Fibroblast of villous mesenchyme (primary cell): ENCODE data around the gene MAN1C1. TPM values are rescaled to one million over a fixed set of nuclear protein-coding genes. Genes with fewer than 3 reads are reported as not detected.
A peak's percentile ranks its signal among the peaks of the same experiment; 100 is the strongest.

Experiments used
- DNase-seq: peaks from one replicate; pipeline ENCODE4 v3.0.0-alpha.2; 2010; ENCODE audit warnings: low read depth
- H3K4me3 ChIP-seq: 2 replicates; pipeline ENCODE4 v1.5.1; 2011; ENCODE audit warnings: low read depth, mild to moderate bottlenecking, low read length
- total RNA-seq: library from RNA; depleted of rRNA; stranded (reverse); fragments of >200 nt; gene quantifications from 2 replicates; pipeline ENCODE4 v1.2.3, GENCODE V29; 2012
- TF ChIP-seq, protein P1 (sequence below): IDR thresholded peaks from 2 replicates; pipeline ENCODE4 v1.5.1; 2012; ENCODE audit warnings: low read depth, mild to moderate bottlenecking, low read length; ENCODE audit not compliant: insufficient read depth

MAN1C1 gene
- total RNA-seq, 1 donor, result 5.2 TPM

DNA sequence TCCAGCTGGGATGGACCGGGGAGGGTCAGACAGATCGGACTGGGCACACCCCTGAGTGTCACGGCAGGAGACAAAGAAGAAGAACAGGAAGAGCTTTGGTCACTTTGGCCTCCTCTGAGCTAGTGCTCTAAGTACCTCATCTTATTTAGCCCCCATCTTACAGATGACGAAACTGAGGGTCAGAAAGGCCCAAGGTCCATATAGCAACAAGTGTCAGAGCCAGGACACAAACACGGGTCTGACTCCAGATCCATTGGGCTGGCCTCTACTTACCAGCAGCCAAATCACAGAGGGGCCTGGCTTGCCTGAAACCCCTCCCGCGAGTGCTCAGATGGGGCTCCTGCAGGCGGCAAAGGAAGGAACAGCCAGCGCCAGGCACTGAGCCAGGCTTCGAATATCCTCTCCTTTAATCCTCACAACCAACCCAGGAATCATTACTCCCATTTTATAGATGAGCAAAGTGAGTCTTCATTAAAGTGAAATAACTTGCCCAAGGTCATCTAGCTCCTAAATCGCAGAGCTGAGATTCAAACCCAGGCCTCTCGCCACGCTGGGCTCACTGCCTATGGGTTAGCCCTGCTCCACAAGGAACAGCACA is 157.7 kb downstream of the MAN1C1 start:
- no peak overlapping the region for H3K4me3 ChIP-seq
- TF ChIP-seq, protein P1, sequence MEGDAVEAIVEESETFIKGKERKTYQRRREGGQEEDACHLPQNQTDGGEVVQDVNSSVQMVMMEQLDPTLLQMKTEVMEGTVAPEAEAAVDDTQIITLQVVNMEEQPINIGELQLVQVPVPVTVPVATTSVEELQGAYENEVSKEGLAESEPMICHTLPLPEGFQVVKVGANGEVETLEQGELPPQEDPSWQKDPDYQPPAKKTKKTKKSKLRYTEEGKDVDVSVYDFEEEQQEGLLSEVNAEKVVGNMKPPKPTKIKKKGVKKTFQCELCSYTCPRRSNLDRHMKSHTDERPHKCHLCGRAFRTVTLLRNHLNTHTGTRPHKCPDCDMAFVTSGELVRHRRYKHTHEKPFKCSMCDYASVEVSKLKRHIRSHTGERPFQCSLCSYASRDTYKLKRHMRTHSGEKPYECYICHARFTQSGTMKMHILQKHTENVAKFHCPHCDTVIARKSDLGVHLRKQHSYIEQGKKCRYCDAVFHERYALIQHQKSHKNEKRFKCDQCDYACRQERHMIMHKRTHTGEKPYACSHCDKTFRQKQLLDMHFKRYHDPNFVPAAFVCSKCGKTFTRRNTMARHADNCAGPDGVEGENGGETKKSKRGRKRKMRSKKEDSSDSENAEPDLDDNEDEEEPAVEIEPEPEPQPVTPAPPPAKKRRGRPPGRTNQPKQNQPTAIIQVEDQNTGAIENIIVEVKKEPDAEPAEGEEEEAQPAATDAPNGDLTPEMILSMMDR, result no peak
- no peak for DNase-seq

DNA sequence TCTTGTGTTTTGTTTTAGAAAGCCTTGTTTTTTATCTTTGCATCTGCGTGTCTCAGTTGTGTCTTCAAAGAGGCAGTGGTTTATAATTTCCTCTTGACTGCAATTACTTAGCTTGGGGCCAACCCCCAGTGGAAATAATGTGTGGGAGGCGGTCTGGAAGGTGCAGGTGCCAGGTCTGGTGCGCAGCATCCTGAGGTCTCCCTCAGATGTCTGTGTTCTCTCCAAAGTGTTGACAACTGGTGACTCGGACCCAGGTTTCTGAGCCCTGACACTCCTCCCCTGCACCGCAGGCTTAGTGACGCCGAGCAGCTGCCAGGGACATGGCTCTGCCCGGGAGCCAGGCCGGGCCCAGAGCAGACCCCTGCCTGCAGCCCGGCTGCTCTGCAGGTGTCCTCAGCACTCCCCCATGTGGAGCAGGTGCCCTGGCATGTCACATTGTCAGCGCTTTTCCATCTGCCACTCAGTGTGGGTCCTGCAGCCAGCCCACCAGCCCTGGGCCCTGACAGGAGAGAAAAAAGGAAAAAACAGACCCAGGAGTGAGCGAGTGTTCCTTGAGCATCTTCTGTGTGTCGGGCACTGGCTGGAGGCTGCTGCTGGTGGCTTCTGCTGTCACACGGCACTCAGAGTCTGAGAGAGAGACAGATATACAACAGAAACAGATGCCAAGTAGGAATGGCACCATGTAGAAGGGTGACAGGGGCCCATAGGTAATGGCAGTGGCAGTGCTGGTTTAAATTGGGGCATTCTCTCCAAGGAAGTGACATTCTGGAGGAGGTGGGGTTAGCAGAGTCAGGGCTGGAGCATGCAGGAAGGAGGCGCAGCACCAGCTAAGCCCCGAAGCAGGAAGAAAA is 158.6 kb downstream of the MAN1C1 start:
- TF ChIP-seq, protein P1, result no peak
- DNase-seq, result no peak
- H3K4me3 ChIP-seq, result no peak overlapping the region

DNA sequence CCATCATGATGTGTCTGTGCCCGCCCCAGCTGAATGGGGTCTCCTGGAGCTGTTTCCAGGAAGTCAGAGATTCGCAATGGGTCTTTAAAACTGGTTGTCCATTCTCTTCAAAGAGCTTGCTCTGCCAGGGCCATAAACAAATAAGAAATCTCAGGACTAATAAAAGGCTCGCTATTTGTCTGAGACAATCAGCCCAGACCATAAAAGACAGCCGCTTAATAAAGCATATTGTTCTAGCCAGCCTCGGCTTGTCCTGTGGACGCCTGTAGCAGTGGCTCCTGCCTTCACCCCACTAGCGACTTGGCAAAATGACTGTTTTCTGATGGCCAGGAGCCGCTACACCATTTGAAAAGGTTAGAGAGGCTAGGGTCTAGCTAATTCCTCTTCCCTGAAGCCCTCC is 162.8 kb downstream of the MAN1C1 start:
- TF ChIP-seq, protein P1, result no peak
- no peak overlapping the region for H3K4me3 ChIP-seq
- no peak for DNase-seq

DNA sequence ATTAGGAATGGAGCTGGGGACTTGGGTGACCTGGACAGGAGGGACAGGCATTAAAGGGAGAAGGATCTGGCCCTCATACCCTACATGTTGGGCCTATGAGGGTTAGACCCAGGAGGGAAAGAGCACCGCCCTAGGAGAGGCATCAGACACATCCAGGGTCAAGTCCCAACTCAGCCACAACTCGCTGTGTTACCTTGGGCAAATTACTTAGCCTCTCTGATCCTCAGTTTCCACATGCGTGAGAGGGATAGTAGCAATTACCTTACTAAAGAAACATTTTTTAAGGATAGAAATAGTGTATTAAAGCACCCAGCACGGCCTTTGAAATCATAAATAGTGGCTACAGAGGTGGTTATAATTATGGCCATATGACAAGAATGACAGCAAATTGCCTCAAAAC is 163.3 kb downstream of the MAN1C1 start:
- no peak overlapping the region for H3K4me3 ChIP-seq
- no peak for DNase-seq
- TF ChIP-seq, protein P1, result no peak

DNA sequence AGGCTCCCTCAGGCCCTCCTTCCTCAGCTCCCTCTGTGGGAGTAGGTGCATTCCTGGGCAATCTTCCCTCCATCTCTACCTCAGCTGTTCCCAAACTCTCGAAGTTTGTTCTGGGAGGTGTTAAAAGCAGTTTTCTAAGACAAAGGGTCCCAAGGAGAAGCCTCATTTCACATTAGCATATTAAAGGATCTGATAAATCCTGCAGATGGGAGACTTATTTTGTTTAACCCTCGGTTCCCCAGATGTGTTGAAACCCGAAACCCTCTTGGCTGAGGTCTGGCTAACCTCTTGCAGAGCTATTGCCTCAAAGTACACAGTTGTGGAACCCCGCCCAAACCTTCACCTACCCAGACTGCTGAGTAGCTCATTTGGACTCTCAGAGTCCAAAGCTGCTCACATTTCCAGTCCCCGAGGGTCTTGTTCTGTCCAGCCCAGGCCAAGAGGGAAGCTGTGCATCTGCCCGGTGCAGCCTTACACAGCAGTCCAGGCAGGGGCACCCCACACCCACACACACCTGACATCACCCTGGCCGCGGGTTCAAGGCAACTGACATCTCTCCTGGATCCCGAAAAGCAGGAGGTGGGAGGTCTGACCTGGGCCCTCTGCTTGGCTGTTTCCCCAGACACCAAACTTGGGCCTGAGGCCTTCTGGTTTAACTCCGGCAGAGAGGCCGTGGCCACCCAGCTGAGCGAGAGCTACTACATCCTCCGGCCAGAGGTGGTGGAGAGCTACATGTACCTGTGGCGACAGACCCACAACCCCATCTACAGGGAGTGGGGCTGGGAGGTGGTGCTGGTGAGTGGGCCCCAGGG is 163.9 kb downstream of the MAN1C1 start:
- TF ChIP-seq, protein P1, result no peak
- no peak overlapping the region for H3K4me3 ChIP-seq
- peak; percentile 70 for DNase-seq

DNA sequence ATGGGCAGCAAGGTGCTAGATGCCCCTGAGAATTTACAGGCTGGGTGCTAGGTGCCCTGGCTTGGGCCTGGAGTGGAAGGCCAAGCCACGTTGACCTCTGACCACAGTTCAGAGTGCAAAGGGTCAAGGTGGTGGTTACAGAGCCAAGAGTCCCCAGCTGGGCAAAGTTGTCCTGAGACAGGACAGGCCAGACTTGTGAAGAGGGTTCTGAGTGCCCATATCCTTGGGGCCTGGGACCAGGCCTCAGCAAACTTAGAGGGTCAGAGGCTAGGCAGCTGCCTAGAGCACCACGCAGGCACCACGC is 164.5 kb downstream of the MAN1C1 start:
- TF ChIP-seq, protein P1, result no peak
- no peak for DNase-seq
- H3K4me3 ChIP-seq, result no peak overlapping the region
